H1 (cell line): ENCODE results near the gene ESRRB. TPM values are rescaled to one million over a fixed set of nuclear protein-coding genes. Genes with fewer than 3 reads are reported as not detected.

Experiments used
- CTCF ChIA-PET: fragments of 300-600 bp; sonication (Branson Sonifier 250); formaldehyde crosslinking; loops from one replicate; lab custom pipeline; 2021; ENCODE audit not compliant: partially characterized antibody; lab: Charles Lee
- POLR2A ChIA-PET: fragments of 300-600 bp; sonication (Branson Sonifier 250); formaldehyde crosslinking; loops from one replicate; lab custom pipeline; 2021; ENCODE audit warnings: inconsistent platforms; ENCODE audit not compliant: partially characterized antibody; lab: Charles Lee
- DNase-seq, 2 experiments: peaks; one replicate each; pipeline versions ENCODE4 v3.0.0 to v3.0.0-alpha.2; 2010 to 2022; ENCODE audit warnings: low spot score in 2 of 2, low read depth in 1 of 2, mixed read lengths in 1 of 2
- FAIRE-seq: peaks from 2 replicates; lab custom pipeline; 2011; peaks lifted over from hg19 to GRCh38; lab: Jason Lieb, UNC
- H2AFZ ChIP-seq: 2 replicates; pipeline ENCODE4 v1.8.1; 2012; ENCODE audit warnings: low read length, inconsistent platforms
- H2AK5ac ChIP-seq: 2 replicates; pipeline ENCODE4 v1.6.1; 2013; ENCODE audit warnings: low read depth, low read length
- H2BK120ac ChIP-seq: replicated peaks from 2 replicates; pipeline ENCODE3; 2013; ENCODE audit warnings: low read depth, low read length, inconsistent platforms
- H2BK12ac ChIP-seq: 2 replicates; pipeline ENCODE4 v1.6.1; 2013; ENCODE audit warnings: low read depth, low read length
- H2BK15ac ChIP-seq: 2 replicates; pipeline ENCODE4 v1.6.1; 2013; ENCODE audit warnings: low read length
- H2BK20ac ChIP-seq: 2 replicates; pipeline ENCODE4 v1.6.1; 2013; ENCODE audit warnings: low read length
- H2BK5ac ChIP-seq: 2 replicates; pipeline ENCODE4 v1.6.1; 2013; ENCODE audit warnings: low read depth, low read length
- H3K14ac ChIP-seq: 2 replicates; pipeline ENCODE4 v1.6.1; 2013; ENCODE audit warnings: inconsistent platforms; ENCODE audit not compliant: insufficient read length
- H3K18ac ChIP-seq: 2 replicates; pipeline ENCODE4 v1.6.1; 2013; ENCODE audit warnings: low read length; ENCODE audit errors: extremely low read depth
- H3K23ac ChIP-seq: 2 replicates; pipeline ENCODE4 v1.6.1; 2013; ENCODE audit warnings: inconsistent platforms; ENCODE audit not compliant: insufficient read length
- H3K23me2 ChIP-seq: 2 replicates; pipeline ENCODE4 v1.6.1; 2013; ENCODE audit warnings: low read depth, low read length
- H3K27ac ChIP-seq: 2 replicates; pipeline ENCODE4 v1.6.1; 2011; ENCODE audit warnings: low read depth, low read length, inconsistent platforms
- H3K27me3 ChIP-seq, 4 experiments: replicated peaks in 1 of 4; 1 replicate in 1 of 4; 2 replicates in 3 of 4; pipeline versions ENCODE4 v1.6.1 to v1.8.1; 2011 to 2013; ENCODE audit warnings: low read length in 3 of 4, mild to moderate bottlenecking in 3 of 4, inconsistent platforms in 2 of 4, mixed read lengths in 2 of 4, moderate library complexity in 1 of 4; ENCODE audit not compliant: control insufficient read depth in 3 of 4, insufficient read depth in 3 of 4; ENCODE audit errors: extremely low read depth in 1 of 4
- H3K36me3 ChIP-seq, 4 experiments: 2 replicates each; pipeline versions ENCODE4 v1.6.1 to v1.8.1; 2011 to 2013; ENCODE audit warnings: mild to moderate bottlenecking in 4 of 4, low read length in 3 of 4, moderate library complexity in 2 of 4, control low read depth in 1 of 4, inconsistent platforms in 1 of 4; ENCODE audit not compliant: insufficient read depth in 4 of 4, control insufficient read depth in 2 of 4
- H3K4ac ChIP-seq: replicated peaks from 2 replicates; pipeline ENCODE3; 2013; ENCODE audit warnings: low read length, low read depth, mixed read lengths, inconsistent platforms; ENCODE audit not compliant: insufficient read length
- H3K4me1 ChIP-seq, 4 experiments: replicated peaks in 1 of 4; 1 replicate in 1 of 4; 2 replicates in 3 of 4; pipeline versions ENCODE4 v1.6.1 to v1.8.1; 2011 to 2013; ENCODE audit warnings: low read length in 3 of 4, inconsistent platforms in 2 of 4, mixed read lengths in 1 of 4; ENCODE audit not compliant: insufficient read depth in 4 of 4, control insufficient read depth in 3 of 4
- H3K4me2 ChIP-seq, 2 experiments: 2 replicates each; pipeline versions ENCODE4 v1.6.1 to v1.8.1; 2011 to 2013; ENCODE audit warnings: low read depth in 2 of 2, low read length in 2 of 2, control low read depth in 1 of 2, inconsistent platforms in 1 of 2, mild to moderate bottlenecking in 1 of 2; ENCODE audit not compliant: insufficient read depth in 1 of 2
- H3K4me3 ChIP-seq, 4 experiments: fragments of 200-600, 300-600 bp in 1 of 4; sonication (generic), shearing (Covaris generic), sonication (Bioruptor Twin) in 1 of 4; 2 replicates each; pipeline versions ENCODE4 v1.5.1 to v1.8.1; 2011 to 2016; ENCODE audit warnings: low read length in 4 of 4, low read depth in 3 of 4, control low read depth in 2 of 4, inconsistent platforms in 2 of 4, mild to moderate bottlenecking in 2 of 4, mixed read lengths in 1 of 4, moderate library complexity in 1 of 4; ENCODE audit not compliant: insufficient read depth in 2 of 4; ENCODE audit errors: extremely low read depth in 1 of 4
- H3K56ac ChIP-seq: replicated peaks from 2 replicates; pipeline ENCODE3; 2013; ENCODE audit warnings: low read depth, mild to moderate bottlenecking, mixed read lengths, low read length, inconsistent platforms; ENCODE audit not compliant: insufficient read length
- H3K79me1 ChIP-seq: 2 replicates; pipeline ENCODE4 v1.6.1; 2013; ENCODE audit warnings: low read depth, low read length, control low read depth
- H3K79me2 ChIP-seq, 2 experiments: 2 replicates each; pipeline versions ENCODE4 v1.6.1 to v1.8.1; 2012 to 2013; ENCODE audit warnings: low read length in 2 of 2, mild to moderate bottlenecking in 2 of 2, inconsistent platforms in 1 of 2; ENCODE audit not compliant: insufficient read depth in 2 of 2, control insufficient read depth in 1 of 2
- H3K9ac ChIP-seq, 4 experiments: replicated peaks in 1 of 4; 1 replicate in 1 of 4; 2 replicates in 3 of 4; pipeline versions ENCODE4 v1.6.1 to v1.8.1; 2011 to 2013; ENCODE audit warnings: low read depth in 3 of 4, low read length in 3 of 4, control low read depth in 2 of 4, mild to moderate bottlenecking in 2 of 4, moderate library complexity in 2 of 4, inconsistent platforms in 1 of 4; ENCODE audit errors: extremely low read depth in 1 of 4
- H3K9me3 ChIP-seq, 2 experiments: 2 replicates each; pipeline versions ENCODE4 v1.6.1 to v1.8.1; 2012 to 2013; ENCODE audit warnings: mild to moderate bottlenecking in 2 of 2, moderate library complexity in 2 of 2, control low read depth in 1 of 2, inconsistent platforms in 1 of 2, low read depth in 1 of 2, low read length in 1 of 2, mixed read lengths in 1 of 2; ENCODE audit not compliant: insufficient read depth in 2 of 2
- H4K20me1 ChIP-seq, 2 experiments: replicated peaks in 1 of 2; 2 replicates each; pipeline versions ENCODE3 to v1.8.1; 2011 to 2013; ENCODE audit warnings: inconsistent platforms in 2 of 2, low read length in 2 of 2, mild to moderate bottlenecking in 1 of 2; ENCODE audit not compliant: insufficient read depth in 2 of 2, control insufficient read depth in 1 of 2
- H4K5ac ChIP-seq: 2 replicates; pipeline ENCODE4 v1.6.1; 2013; ENCODE audit warnings: low read length, low read depth, mixed read lengths, inconsistent platforms; ENCODE audit not compliant: insufficient read length
- H4K8ac ChIP-seq: 2 replicates; pipeline ENCODE4 v1.8.0; 2013; ENCODE audit warnings: mild to moderate bottlenecking, moderate library complexity, low read length, inconsistent platforms; ENCODE audit not compliant: insufficient read depth; ENCODE audit errors: extremely low read depth
- H4K91ac ChIP-seq: replicated peaks from 2 replicates; pipeline ENCODE3; 2013; ENCODE audit warnings: low read length, mixed read lengths, inconsistent platforms; ENCODE audit not compliant: insufficient read length
- CBX5 ChIP-seq: fragments of 300-800, 300-1000 bp; sonication (generic); IDR thresholded peaks from 2 replicates; pipeline ENCODE4 v1.7.1; 2016; ENCODE audit warnings: antibody characterized with exemption, low read length, low read depth
- CBX8 ChIP-seq: fragments of 300-800, 300-1000 bp; sonication (generic); IDR thresholded peaks from 2 replicates; pipeline ENCODE4 v1.7.1; 2016; ENCODE audit warnings: low read depth, low read length, borderline replicate concordance
- CHD1 ChIP-seq: IDR thresholded peaks from 2 replicates; pipeline ENCODE4 v1.6.1; 2012; ENCODE audit warnings: low read depth, low read length, improper control_type of control experiment
- EZH2 ChIP-seq: fragments of 200-600 bp; sonication (generic); IDR thresholded peaks from 2 replicates; pipeline ENCODE4 v1.7.1; 2012; ENCODE audit warnings: low read depth, mild to moderate bottlenecking, moderate library complexity, low read length, inconsistent platforms; ENCODE audit not compliant: severe bottlenecking
- JUND ChIP-seq: IDR thresholded peaks from 2 replicates; pipeline ENCODE4 v1.6.1; 2011; ENCODE audit warnings: mild to moderate bottlenecking, improper control_type of control experiment, low read length
- KDM1A ChIP-seq: fragments of 200-600, 300-600 bp; sonication (generic); IDR thresholded peaks from 2 replicates; pipeline ENCODE4 v1.7.1; 2016; ENCODE audit warnings: mild to moderate bottlenecking, low read length, borderline replicate concordance
- KDM5A ChIP-seq: fragments of 200-600 bp; IDR thresholded peaks from 2 replicates; pipeline ENCODE4 v1.7.1; 2012; ENCODE audit warnings: mild to moderate bottlenecking, low read length, inconsistent platforms, mixed read lengths
- POLR2AphosphoS5 ChIP-seq: IDR thresholded peaks from 2 replicates; pipeline ENCODE4 v1.6.1; 2011; ENCODE audit warnings: low read depth, low read length
- RBBP5 ChIP-seq: IDR thresholded peaks from 2 replicates; pipeline ENCODE4 v1.7.1; 2012; ENCODE audit warnings: low read depth, mild to moderate bottlenecking, inconsistent platforms, low read length, moderate library complexity, borderline replicate concordance
- RNF2 ChIP-seq: fragments of 200-900, 300-1000 bp; sonication (generic); IDR thresholded peaks from 2 replicates; pipeline ENCODE4 v1.7.1; 2016; ENCODE audit warnings: borderline replicate concordance, low read depth, mild to moderate bottlenecking, antibody characterized with exemption, low read length; ENCODE audit not compliant: poor library complexity, severe bottlenecking; ENCODE audit errors: missing control alignments
- SIRT6 ChIP-seq: IDR thresholded peaks from one replicate; pipeline ENCODE4 v1.7.1; 2012; ENCODE audit warnings: low read length, inconsistent platforms
- TEAD4 ChIP-seq: IDR thresholded peaks from 2 replicates; pipeline ENCODE4 v1.6.1; 2012; ENCODE audit warnings: low read depth, low read length, inconsistent platforms, mixed read lengths
- WGBS, 2 experiments: shearing (Covaris generic) in 1 of 2; methylation state at CpG; one replicate each; pipeline versions ENCODE4 v1.1.6 to v1.1.7; 2013 to 2015; ENCODE audit warnings: low lambda C conversion rate in 2 of 2, mixed read lengths in 2 of 2, inconsistent platforms in 1 of 2, low coverage in 1 of 2, missing lambda C conversion rate in 1 of 2; ENCODE audit not compliant: insufficient replicate concordance in 2 of 2, insufficient coverage in 1 of 2, insufficient read length in 1 of 2; ENCODE audit errors: extremely low coverage in 1 of 2, missing lambda C conversion rate in 1 of 2; 5-methylcytosine and 5-hydroxymethylcytosine counted together
- polyA plus RNA-seq, 7 experiments: library from polyadenylated mRNA; depleted of rRNA in 3 of 7; stranded (reverse) in 5 of 7; unstranded in 2 of 7; fragments of >200 nt in 5 of 7; fragments of 200-250 nt in 2 of 7; gene quantifications; 1 replicate in 5 of 7; 2 replicates in 1 of 7; 4 replicates in 1 of 7; pipeline versions ENCODE4 v1.2.1 to v1.2.3, GENCODE V29; 2011 to 2013; ENCODE audit warnings: missing spikeins in 2 of 7, mixed read lengths in 2 of 7
- total RNA-seq: library from RNA; stranded (reverse); fragmentation: NEBNext Ultra II Directional; extraction: Animal tissue kit (Norgen Biotek cat#: 25700); gene quantifications from 2 replicates; pipeline ENCODE4 v1.2.1, GENCODE V29; 2021
- TF ChIP-seq, protein P1 (sequence below): IDR thresholded peaks from 2 replicates; pipeline ENCODE4 v1.6.1; 2012; ENCODE audit warnings: low read length, inconsistent platforms

The ESRRB gene
- total and polyA plus RNA-seq, 2 of the 8 experiments (the other 6 are each of a cell fraction or from before 2014, with no cell fraction given): 0.29 to 0.45 TPM

GRCh38 chr14:76343386-76343785, 32.6 kb upstream of the ESRRB start:
- H3K27me3 ChIP-seq: no peaks in the 10 kb centered on the region
- no peak overlapping the region for H4K8ac ChIP-seq
- H3K9me3 ChIP-seq: no peaks in the 10 kb centered on the region; a peak in 1 of 4 replicates
- H3K4me3 ChIP-seq: no peak overlapping the region
- ChIA-PET POLR2A (no interaction called here), CTCF (interaction anchor here (1.7 kb wide), 1 partner anchor 9 kb away, joined by 6 read pairs; no protein-coding TSS in a partner anchor)
- H3K79me1 ChIP-seq: no peaks in the 10 kb centered on the region
- no peak overlapping the region for H3K4ac ChIP-seq
- 78% methylated on average over 4 of the region's 4 CpGs; no CpG with 5 or more reads in 1 of the 2 experiments for WGBS, 2 experiments
- H3K27ac ChIP-seq: no peak overlapping the region
- no peak overlapping the region for H2AK5ac ChIP-seq
- no peak overlapping the region for H2BK120ac ChIP-seq
- FAIRE-seq: no peak
- no peak overlapping the region for H3K9ac ChIP-seq
- H4K20me1 ChIP-seq: no peaks in the 10 kb centered on the region
- H3K14ac ChIP-seq: no peak overlapping the region
- H4K91ac ChIP-seq: no peak overlapping the region
- H3K4me1 ChIP-seq: peaks cover 0 to 7% (median 0%) of the 10 kb centered on the region in 4 experiments; a peak in 1 of 7 replicates
- H3K4me2 ChIP-seq: no peak overlapping the region
- H3K56ac ChIP-seq: no peak overlapping the region
- no peak overlapping the region for H3K18ac ChIP-seq
- H3K79me2 ChIP-seq: no peaks in the 10 kb centered on the region
- H2BK20ac ChIP-seq: no peak overlapping the region
- no peak overlapping the region for H3K23ac ChIP-seq
- no peaks in the 10 kb centered on the region for H3K36me3 ChIP-seq
- no peak overlapping the region for H2BK12ac ChIP-seq
- no peak overlapping the region for H2BK5ac ChIP-seq
- H4K5ac ChIP-seq: no peak overlapping the region
- no peaks in the 10 kb centered on the region for H3K23me2 ChIP-seq
- H2BK15ac ChIP-seq: no peak overlapping the region
- DNase-seq: no peak
- no peak overlapping the region for H2AFZ ChIP-seq
- no peak for TF ChIP-seq CHD1
- TF ChIP-seq RNF2: no peak
- no peak for TF ChIP-seq KDM1A
- TF ChIP-seq TEAD4: no peak
- TF ChIP-seq POLR2AphosphoS5: no peak
- no peak for TF ChIP-seq SIRT6
- no peak for TF ChIP-seq CBX8
- TF ChIP-seq KDM5A: no peak
- TF ChIP-seq RBBP5: no peak
- no peak for TF ChIP-seq CBX5
- TF ChIP-seq, protein P1, sequence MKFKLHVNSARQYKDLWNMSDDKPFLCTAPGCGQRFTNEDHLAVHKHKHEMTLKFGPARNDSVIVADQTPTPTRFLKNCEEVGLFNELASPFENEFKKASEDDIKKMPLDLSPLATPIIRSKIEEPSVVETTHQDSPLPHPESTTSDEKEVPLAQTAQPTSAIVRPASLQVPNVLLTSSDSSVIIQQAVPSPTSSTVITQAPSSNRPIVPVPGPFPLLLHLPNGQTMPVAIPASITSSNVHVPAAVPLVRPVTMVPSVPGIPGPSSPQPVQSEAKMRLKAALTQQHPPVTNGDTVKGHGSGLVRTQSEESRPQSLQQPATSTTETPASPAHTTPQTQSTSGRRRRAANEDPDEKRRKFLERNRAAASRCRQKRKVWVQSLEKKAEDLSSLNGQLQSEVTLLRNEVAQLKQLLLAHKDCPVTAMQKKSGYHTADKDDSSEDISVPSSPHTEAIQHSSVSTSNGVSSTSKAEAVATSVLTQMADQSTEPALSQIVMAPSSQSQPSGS: no peak
- TF ChIP-seq JUND: no peak
- TF ChIP-seq EZH2: no peak
